H1 (cell line): Measurements from ENCODE around the gene ARL14. TPM values are rescaled to one million over a fixed set of nuclear protein-coding genes. Genes with fewer than 3 reads are reported as not detected.

Experiments used
- CTCF ChIA-PET: fragments of 300-600 bp; sonication (Branson Sonifier 250); formaldehyde crosslinking; loops from one replicate; lab custom pipeline; 2021; ENCODE audit not compliant: partially characterized antibody; lab: Charles Lee
- POLR2A ChIA-PET: fragments of 300-600 bp; sonication (Branson Sonifier 250); formaldehyde crosslinking; loops from one replicate; lab custom pipeline; 2021; ENCODE audit warnings: inconsistent platforms; ENCODE audit not compliant: partially characterized antibody; lab: Charles Lee
- DNase-seq, 2 experiments: peaks; one replicate each; pipeline versions ENCODE4 v3.0.0 to v3.0.0-alpha.2; 2010 to 2022; ENCODE audit warnings: low spot score in 2 of 2, low read depth in 1 of 2, mixed read lengths in 1 of 2
- FAIRE-seq: peaks from 2 replicates; lab custom pipeline; 2011; peaks lifted over from hg19 to GRCh38; lab: Jason Lieb, UNC
- H2AFZ ChIP-seq: 2 replicates; pipeline ENCODE4 v1.8.1; 2012; ENCODE audit warnings: low read length, inconsistent platforms
- H2AK5ac ChIP-seq: 2 replicates; pipeline ENCODE4 v1.6.1; 2013; ENCODE audit warnings: low read depth, low read length
- H2BK120ac ChIP-seq: replicated peaks from 2 replicates; pipeline ENCODE3; 2013; ENCODE audit warnings: low read depth, low read length, inconsistent platforms
- H2BK12ac ChIP-seq: 2 replicates; pipeline ENCODE4 v1.6.1; 2013; ENCODE audit warnings: low read depth, low read length
- H2BK15ac ChIP-seq: 2 replicates; pipeline ENCODE4 v1.6.1; 2013; ENCODE audit warnings: low read length
- H2BK20ac ChIP-seq: 2 replicates; pipeline ENCODE4 v1.6.1; 2013; ENCODE audit warnings: low read length
- H2BK5ac ChIP-seq: 2 replicates; pipeline ENCODE4 v1.6.1; 2013; ENCODE audit warnings: low read depth, low read length
- H3K14ac ChIP-seq: 2 replicates; pipeline ENCODE4 v1.6.1; 2013; ENCODE audit warnings: inconsistent platforms; ENCODE audit not compliant: insufficient read length
- H3K18ac ChIP-seq: 2 replicates; pipeline ENCODE4 v1.6.1; 2013; ENCODE audit warnings: low read length; ENCODE audit errors: extremely low read depth
- H3K23ac ChIP-seq: 2 replicates; pipeline ENCODE4 v1.6.1; 2013; ENCODE audit warnings: inconsistent platforms; ENCODE audit not compliant: insufficient read length
- H3K23me2 ChIP-seq: 2 replicates; pipeline ENCODE4 v1.6.1; 2013; ENCODE audit warnings: low read depth, low read length
- H3K27ac ChIP-seq: 2 replicates; pipeline ENCODE4 v1.6.1; 2011; ENCODE audit warnings: low read depth, low read length, inconsistent platforms
- H3K27me3 ChIP-seq, 4 experiments: replicated peaks in 1 of 4; 1 replicate in 1 of 4; 2 replicates in 3 of 4; pipeline versions ENCODE4 v1.6.1 to v1.8.1; 2011 to 2013; ENCODE audit warnings: low read length in 3 of 4, mild to moderate bottlenecking in 3 of 4, inconsistent platforms in 2 of 4, mixed read lengths in 2 of 4, moderate library complexity in 1 of 4; ENCODE audit not compliant: control insufficient read depth in 3 of 4, insufficient read depth in 3 of 4; ENCODE audit errors: extremely low read depth in 1 of 4
- H3K36me3 ChIP-seq, 4 experiments: 2 replicates each; pipeline versions ENCODE4 v1.6.1 to v1.8.1; 2011 to 2013; ENCODE audit warnings: mild to moderate bottlenecking in 4 of 4, low read length in 3 of 4, moderate library complexity in 2 of 4, control low read depth in 1 of 4, inconsistent platforms in 1 of 4; ENCODE audit not compliant: insufficient read depth in 4 of 4, control insufficient read depth in 2 of 4
- H3K4ac ChIP-seq: replicated peaks from 2 replicates; pipeline ENCODE3; 2013; ENCODE audit warnings: low read length, low read depth, mixed read lengths, inconsistent platforms; ENCODE audit not compliant: insufficient read length
- H3K4me1 ChIP-seq, 4 experiments: replicated peaks in 1 of 4; 1 replicate in 1 of 4; 2 replicates in 3 of 4; pipeline versions ENCODE4 v1.6.1 to v1.8.1; 2011 to 2013; ENCODE audit warnings: low read length in 3 of 4, inconsistent platforms in 2 of 4, mixed read lengths in 1 of 4; ENCODE audit not compliant: insufficient read depth in 4 of 4, control insufficient read depth in 3 of 4
- H3K4me2 ChIP-seq, 2 experiments: 2 replicates each; pipeline versions ENCODE4 v1.6.1 to v1.8.1; 2011 to 2013; ENCODE audit warnings: low read depth in 2 of 2, low read length in 2 of 2, control low read depth in 1 of 2, inconsistent platforms in 1 of 2, mild to moderate bottlenecking in 1 of 2; ENCODE audit not compliant: insufficient read depth in 1 of 2
- H3K4me3 ChIP-seq, 4 experiments: fragments of 200-600, 300-600 bp in 1 of 4; sonication (generic), shearing (Covaris generic), sonication (Bioruptor Twin) in 1 of 4; 2 replicates each; pipeline versions ENCODE4 v1.5.1 to v1.8.1; 2011 to 2016; ENCODE audit warnings: low read length in 4 of 4, low read depth in 3 of 4, control low read depth in 2 of 4, inconsistent platforms in 2 of 4, mild to moderate bottlenecking in 2 of 4, mixed read lengths in 1 of 4, moderate library complexity in 1 of 4; ENCODE audit not compliant: insufficient read depth in 2 of 4; ENCODE audit errors: extremely low read depth in 1 of 4
- H3K56ac ChIP-seq: replicated peaks from 2 replicates; pipeline ENCODE3; 2013; ENCODE audit warnings: low read depth, mild to moderate bottlenecking, mixed read lengths, low read length, inconsistent platforms; ENCODE audit not compliant: insufficient read length
- H3K79me1 ChIP-seq: 2 replicates; pipeline ENCODE4 v1.6.1; 2013; ENCODE audit warnings: low read depth, low read length, control low read depth
- H3K79me2 ChIP-seq, 2 experiments: 2 replicates each; pipeline versions ENCODE4 v1.6.1 to v1.8.1; 2012 to 2013; ENCODE audit warnings: low read length in 2 of 2, mild to moderate bottlenecking in 2 of 2, inconsistent platforms in 1 of 2; ENCODE audit not compliant: insufficient read depth in 2 of 2, control insufficient read depth in 1 of 2
- H3K9ac ChIP-seq, 4 experiments: replicated peaks in 1 of 4; 1 replicate in 1 of 4; 2 replicates in 3 of 4; pipeline versions ENCODE4 v1.6.1 to v1.8.1; 2011 to 2013; ENCODE audit warnings: low read depth in 3 of 4, low read length in 3 of 4, control low read depth in 2 of 4, mild to moderate bottlenecking in 2 of 4, moderate library complexity in 2 of 4, inconsistent platforms in 1 of 4; ENCODE audit errors: extremely low read depth in 1 of 4
- H3K9me3 ChIP-seq, 2 experiments: 2 replicates each; pipeline versions ENCODE4 v1.6.1 to v1.8.1; 2012 to 2013; ENCODE audit warnings: mild to moderate bottlenecking in 2 of 2, moderate library complexity in 2 of 2, control low read depth in 1 of 2, inconsistent platforms in 1 of 2, low read depth in 1 of 2, low read length in 1 of 2, mixed read lengths in 1 of 2; ENCODE audit not compliant: insufficient read depth in 2 of 2
- H4K20me1 ChIP-seq, 2 experiments: replicated peaks in 1 of 2; 2 replicates each; pipeline versions ENCODE3 to v1.8.1; 2011 to 2013; ENCODE audit warnings: inconsistent platforms in 2 of 2, low read length in 2 of 2, mild to moderate bottlenecking in 1 of 2; ENCODE audit not compliant: insufficient read depth in 2 of 2, control insufficient read depth in 1 of 2
- H4K5ac ChIP-seq: 2 replicates; pipeline ENCODE4 v1.6.1; 2013; ENCODE audit warnings: low read length, low read depth, mixed read lengths, inconsistent platforms; ENCODE audit not compliant: insufficient read length
- H4K8ac ChIP-seq: 2 replicates; pipeline ENCODE4 v1.8.0; 2013; ENCODE audit warnings: mild to moderate bottlenecking, moderate library complexity, low read length, inconsistent platforms; ENCODE audit not compliant: insufficient read depth; ENCODE audit errors: extremely low read depth
- H4K91ac ChIP-seq: replicated peaks from 2 replicates; pipeline ENCODE3; 2013; ENCODE audit warnings: low read length, mixed read lengths, inconsistent platforms; ENCODE audit not compliant: insufficient read length
- ATF3 ChIP-seq: IDR thresholded peaks from 2 replicates; pipeline ENCODE4 v1.6.1; 2011; ENCODE audit warnings: low read depth, mild to moderate bottlenecking, low read length; ENCODE audit not compliant: insufficient read depth
- BRCA1 ChIP-seq: IDR thresholded peaks from 2 replicates; pipeline ENCODE4 v1.6.1; 2012; ENCODE audit warnings: low read depth, low read length, improper control_type of control experiment
- CREB1 ChIP-seq: IDR thresholded peaks from 2 replicates; pipeline ENCODE4 v1.6.1; 2012; ENCODE audit warnings: inconsistent platforms
- CTBP2 ChIP-seq: IDR thresholded peaks from 2 replicates; pipeline ENCODE4 v1.7.0; 2011; ENCODE audit warnings: borderline replicate concordance, mild to moderate bottlenecking, moderate library complexity, mixed read lengths, low read length; ENCODE audit not compliant: insufficient read depth, insufficient read length
- CTCF ChIP-seq, 3 experiments: IDR thresholded peaks; 1 replicate in 2 of 3; 2 replicates in 1 of 3; pipeline versions ENCODE4 v1.5.1 to v1.6.1; 2011; ENCODE audit warnings: low read length in 3 of 3, mild to moderate bottlenecking in 3 of 3, inconsistent platforms in 2 of 3, low read depth in 1 of 3, moderate library complexity in 1 of 3; ENCODE audit not compliant: insufficient read depth in 1 of 3; ENCODE audit errors: control extremely low read depth in 1 of 3
- EP300 ChIP-seq, 2 experiments: IDR thresholded peaks; 1 replicate in 1 of 2; 2 replicates in 1 of 2; pipeline ENCODE4 v1.6.1; 2011 to 2012; ENCODE audit warnings: low read depth in 2 of 2, low read length in 2 of 2, mild to moderate bottlenecking in 2 of 2, borderline replicate concordance in 1 of 2, inconsistent platforms in 1 of 2, moderate library complexity in 1 of 2
- GTF2F1 ChIP-seq: IDR thresholded peaks from 2 replicates; pipeline ENCODE4 v1.6.1; 2012; ENCODE audit warnings: low read depth, low read length, improper control_type of control experiment, borderline replicate concordance
- RBBP5 ChIP-seq: IDR thresholded peaks from 2 replicates; pipeline ENCODE4 v1.7.1; 2012; ENCODE audit warnings: low read depth, mild to moderate bottlenecking, inconsistent platforms, low read length, moderate library complexity, borderline replicate concordance
- SRF ChIP-seq: IDR thresholded peaks from 2 replicates; pipeline ENCODE4 v1.6.1; 2011; ENCODE audit warnings: mild to moderate bottlenecking, low read depth, low read length, moderate library complexity
- TAF7 ChIP-seq: optimal IDR thresholded peaks from 2 replicates; pipeline ENCODE3; 2011; ENCODE audit warnings: low read depth, mild to moderate bottlenecking, inconsistent platforms, low read length, moderate library complexity, borderline replicate concordance
- ZNF274 ChIP-seq: IDR thresholded peaks from 2 replicates; pipeline ENCODE4 v1.7.0; 2012; ENCODE audit warnings: low read length, borderline replicate concordance; ENCODE audit errors: extremely low read depth
- WGBS, 2 experiments: shearing (Covaris generic) in 1 of 2; methylation state at CpG; one replicate each; pipeline versions ENCODE4 v1.1.6 to v1.1.7; 2013 to 2015; ENCODE audit warnings: low lambda C conversion rate in 2 of 2, mixed read lengths in 2 of 2, inconsistent platforms in 1 of 2, low coverage in 1 of 2, missing lambda C conversion rate in 1 of 2; ENCODE audit not compliant: insufficient replicate concordance in 2 of 2, insufficient coverage in 1 of 2, insufficient read length in 1 of 2; ENCODE audit errors: extremely low coverage in 1 of 2, missing lambda C conversion rate in 1 of 2; 5-methylcytosine and 5-hydroxymethylcytosine counted together
- polyA plus RNA-seq, 7 experiments: library from polyadenylated mRNA; depleted of rRNA in 3 of 7; stranded (reverse) in 5 of 7; unstranded in 2 of 7; fragments of >200 nt in 5 of 7; fragments of 200-250 nt in 2 of 7; gene quantifications; 1 replicate in 5 of 7; 2 replicates in 1 of 7; 4 replicates in 1 of 7; pipeline versions ENCODE4 v1.2.1 to v1.2.3, GENCODE V29; 2011 to 2013; ENCODE audit warnings: missing spikeins in 2 of 7, mixed read lengths in 2 of 7
- total RNA-seq: library from RNA; stranded (reverse); fragmentation: NEBNext Ultra II Directional; extraction: Animal tissue kit (Norgen Biotek cat#: 25700); gene quantifications from 2 replicates; pipeline ENCODE4 v1.2.1, GENCODE V29; 2021

ARL14 gene
- total and polyA plus RNA-seq, 2 of the 8 experiments (the other 6 are each of a cell fraction or from before 2014, with no cell fraction given): not detected

GRCh38 chr3:160629491-160629890 lies 47.5 kb upstream of the ARL14 start:
- WGBS, 2 experiments: 88% methylated on average over 2 of the region's 2 CpGs; no CpG with 5 or more reads in 1 of the 2 experiments
- Histone ChIP-seq H3K9me3 (no peaks in the 10 kb centered on the region), H4K20me1 (no peaks in the 10 kb centered on the region), H3K4me3 (no peak overlapping the region), H3K27ac (no peak overlapping the region), H2BK120ac (no peak overlapping the region), H2BK12ac (no peak overlapping the region), H3K79me1 (no peaks in the 10 kb centered on the region), H3K36me3 (no peaks in the 10 kb centered on the region), H3K23me2 (no peaks in the 10 kb centered on the region), H2BK5ac (no peak overlapping the region), H3K9ac (no peak overlapping the region), H3K4me1 (peaks cover 0 to 2% (median 0%) of the 10 kb centered on the region in 4 experiments; a peak in 1 of 7 replicates), H3K79me2 (no peaks in the 10 kb centered on the region), H4K5ac (no peak overlapping the region), H3K4me2 (no peak overlapping the region), H2BK20ac (no peak overlapping the region), H2BK15ac (no peak overlapping the region), H3K14ac (no peak overlapping the region), H3K23ac (no peak overlapping the region), H2AFZ (no peak overlapping the region), H4K8ac (no peak overlapping the region), H3K18ac (no peak overlapping the region), H2AK5ac (no peak overlapping the region), H3K56ac (no peak overlapping the region), H4K91ac (no peak overlapping the region), H3K27me3 (no peaks in the 10 kb centered on the region), H3K4ac (no peak overlapping the region)
- FAIRE-seq (no peak), DNase-seq (no peak)
- POLR2A ChIA-PET: no interaction called here
- CTCF ChIA-PET: interaction anchor here (1.1 kb wide), 1 partner anchor 12 kb away, joined by 4 read pairs; no protein-coding TSS in a partner anchor
- no peak for TF ChIP-seq TAF7
- no peak for TF ChIP-seq GTF2F1
- no peak for TF ChIP-seq CTBP2
- TF ChIP-seq RBBP5: no peak
- TF ChIP-seq CREB1: no peak
- no peak for TF ChIP-seq BRCA1
- no peak for TF ChIP-seq ZNF274
- no peak for TF ChIP-seq ATF3
- no peak for TF ChIP-seq EP300 (IDR thresholded peaks at IDR 0.05; ENCODE audit: borderline replicate concordance in 1 of 2, low read depth in 2 of 2, low read length in 2 of 2)
- no peak for TF ChIP-seq CTCF (IDR thresholded peaks at IDR 0.05; ENCODE audit: control extremely low read depth in 1 of 3, insufficient read depth in 1 of 3, low read depth in 1 of 3, low read length in 3 of 3)
- TF ChIP-seq SRF: no peak
